HG02588 (cell line): ENCODE results near the gene AFF2.

ENCODE experiments used
- ATAC-seq: cut with Tn5 transposase; IDR thresholded peaks from one replicate; pipeline ENCODE4 v1.9.1; 2021; ENCODE audit warnings: mild to moderate bottlenecking, moderate library complexity; ENCODE audit not compliant: unreplicated experiment

AFF2 gene

GRCh38 chrX:148535639-148536038 is 35.2 kb downstream of the AFF2 start:
- ATAC-seq, result no peak

- ATAC-seq, result no peak
Measured at GRCh38 chrX:148536961-148537360, 36.5 kb downstream of the AFF2 start.

- ATAC-seq, result no peak
Measured at GRCh38 chrX:148537556-148538182, 37.3 kb downstream of the AFF2 start.

DNA sequence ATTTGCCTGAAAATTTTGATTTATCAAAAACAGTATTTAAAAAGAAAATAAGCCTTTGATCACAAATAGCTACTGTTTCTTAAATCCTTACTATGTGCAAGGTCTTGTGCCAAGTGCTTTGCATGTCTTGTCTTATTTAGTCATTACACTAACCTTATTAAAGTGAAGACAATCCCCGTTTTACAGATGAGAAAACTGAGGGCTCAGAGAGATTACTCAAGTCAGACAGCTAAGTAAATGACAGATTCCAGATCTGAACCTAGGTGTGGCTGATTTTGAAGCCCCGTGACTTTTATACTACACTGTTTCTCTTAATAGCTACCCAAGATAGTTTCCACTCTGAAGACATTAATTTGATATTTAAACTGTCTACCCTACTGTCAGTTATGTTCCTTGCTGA is 38.2 kb downstream of the AFF2 start:
- ATAC-seq, result no peak

- no peak for ATAC-seq
Measured at GRCh38 chrX:148540114-148540513, 39.7 kb downstream of the AFF2 start.

DNA sequence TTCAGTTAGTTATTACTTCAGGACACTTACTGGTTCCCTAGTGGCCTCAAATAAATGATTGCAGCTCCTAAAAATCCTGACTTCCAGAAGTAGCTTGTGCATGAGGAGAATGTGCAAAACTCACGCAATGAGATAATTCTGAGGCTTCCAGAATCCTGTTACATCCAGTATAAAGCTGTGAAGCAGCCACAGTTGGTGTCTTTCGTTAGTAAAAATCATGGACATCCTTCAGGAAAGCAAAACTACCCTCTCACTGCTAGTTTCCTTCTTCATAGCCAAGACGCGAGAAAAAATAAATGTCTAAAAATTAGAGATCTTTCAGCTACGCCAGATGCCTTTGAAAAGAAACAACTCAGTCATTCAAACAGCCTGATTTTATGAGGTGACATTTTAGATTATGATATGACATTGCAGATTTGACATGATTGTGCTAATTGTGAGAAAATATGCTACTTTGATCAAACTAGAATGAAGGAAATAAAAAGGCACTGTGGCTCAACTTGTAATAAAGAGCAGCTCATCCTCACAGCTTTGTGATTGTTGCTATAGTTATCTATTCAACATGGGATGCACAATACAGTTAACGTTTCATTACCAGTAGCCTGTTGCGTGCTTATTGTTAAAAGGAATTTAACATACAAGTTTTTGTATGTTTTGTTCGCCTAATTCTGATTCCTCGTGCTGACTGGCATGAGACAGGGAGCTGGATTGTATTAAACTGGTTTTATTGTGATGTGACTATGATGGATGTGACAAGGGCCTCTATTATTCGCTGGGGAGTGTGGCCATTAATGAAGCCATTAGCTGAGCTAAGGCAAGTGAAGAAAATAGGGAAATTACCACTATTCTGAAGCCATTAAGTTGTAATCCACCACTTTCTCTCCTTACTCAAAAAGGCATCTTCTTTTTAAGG is 40.5 kb downstream of the AFF2 start:
- ATAC-seq, result no peak

- ATAC-seq, result no peak
Measured at GRCh38 chrX:148541584-148541940, 41.1 kb downstream of the AFF2 start.

DNA sequence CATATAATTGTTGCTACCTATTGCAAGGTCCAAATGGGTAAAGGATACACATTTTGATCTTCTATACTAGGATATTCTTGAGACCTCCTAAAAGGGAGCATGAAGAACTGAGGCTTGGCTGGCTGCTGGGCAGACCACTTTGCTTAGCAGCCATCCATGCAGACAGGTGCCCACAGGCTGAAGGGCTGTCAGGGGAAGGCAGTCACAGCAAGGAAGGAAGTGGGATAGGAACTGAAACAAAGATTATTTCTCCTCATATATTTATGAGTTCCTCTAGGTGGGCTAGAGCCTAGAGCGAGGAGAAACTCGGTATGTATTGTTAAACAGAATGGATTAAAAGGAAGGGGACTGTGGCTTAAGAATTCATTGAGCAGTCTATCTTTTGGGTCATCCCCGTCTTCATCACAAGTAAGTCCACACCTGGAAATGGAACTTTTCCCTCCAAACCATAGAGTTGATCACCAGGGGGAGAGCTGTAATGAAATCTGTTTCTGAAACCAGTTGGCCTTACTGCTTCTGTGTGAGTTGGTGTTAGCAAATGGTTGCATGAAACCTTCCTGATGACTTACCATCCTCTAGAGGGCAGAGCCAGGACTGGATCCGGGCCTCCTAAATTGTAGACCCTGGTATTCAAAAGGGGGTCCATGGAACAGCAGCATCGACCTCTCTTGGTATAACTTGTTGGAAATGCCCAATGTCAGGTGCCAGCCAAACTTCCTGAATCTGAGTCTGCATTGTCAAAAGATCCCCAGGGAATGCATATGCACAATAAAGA is 42.3 kb downstream of the AFF2 start:
- ATAC-seq, result no peak

DNA sequence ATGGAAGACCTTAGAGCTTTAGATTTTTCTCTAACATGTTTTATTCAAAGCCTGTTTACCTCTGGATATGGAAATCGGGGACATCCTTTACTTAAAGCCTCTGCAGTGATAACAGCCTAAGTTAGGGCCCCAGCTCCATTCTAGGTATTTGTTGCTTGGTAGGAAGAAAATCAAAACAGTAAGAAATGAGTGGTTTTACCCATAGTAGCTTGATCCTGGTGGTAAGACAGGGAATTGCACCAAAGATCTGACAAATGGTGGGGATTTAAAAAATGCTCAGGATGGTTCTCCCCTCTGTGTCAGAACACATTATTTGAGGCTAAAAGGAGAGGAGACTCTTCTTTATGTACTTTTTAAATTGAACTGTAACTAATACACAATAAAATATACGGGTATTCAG is 52.4 kb downstream of the AFF2 start:
- no peak for ATAC-seq

GRCh38 chrX:148555101-148555500 is 54.7 kb downstream of the AFF2 start:
- ATAC-seq, result no peak

- ATAC-seq, result no peak
Measured at GRCh38 chrX:148555571-148556243, 55.3 kb downstream of the AFF2 start.

DNA sequence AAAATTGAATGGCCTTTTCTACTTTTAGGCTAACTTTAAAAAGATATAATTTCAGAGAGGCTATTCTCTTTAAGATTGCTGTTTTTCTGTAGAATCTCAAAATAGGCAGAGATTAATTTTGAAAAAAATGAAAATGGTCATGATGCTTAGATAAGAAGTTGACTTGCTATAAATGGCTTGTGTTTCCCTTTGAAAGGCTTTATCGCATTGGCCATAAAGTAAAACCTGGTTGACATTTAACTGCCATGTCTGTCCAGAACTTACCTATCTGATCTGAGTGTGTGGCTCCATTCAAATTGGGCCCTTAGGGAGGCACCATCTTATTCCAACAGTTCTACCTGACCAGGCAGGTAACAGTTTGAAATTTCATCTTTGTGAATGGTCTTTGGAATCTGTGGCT is 56.1 kb downstream of the AFF2 start:
- ATAC-seq, result no peak

GRCh38 chrX:148562846-148563245 is 62.4 kb downstream of the AFF2 start:
- ATAC-seq, result no peak

GRCh38 chrX:148567229-148567628 is 66.8 kb downstream of the AFF2 start:
- ATAC-seq, result no peak

- ATAC-seq, result no peak
Measured at GRCh38 chrX:148567779-148568178, 67.4 kb downstream of the AFF2 start.

DNA sequence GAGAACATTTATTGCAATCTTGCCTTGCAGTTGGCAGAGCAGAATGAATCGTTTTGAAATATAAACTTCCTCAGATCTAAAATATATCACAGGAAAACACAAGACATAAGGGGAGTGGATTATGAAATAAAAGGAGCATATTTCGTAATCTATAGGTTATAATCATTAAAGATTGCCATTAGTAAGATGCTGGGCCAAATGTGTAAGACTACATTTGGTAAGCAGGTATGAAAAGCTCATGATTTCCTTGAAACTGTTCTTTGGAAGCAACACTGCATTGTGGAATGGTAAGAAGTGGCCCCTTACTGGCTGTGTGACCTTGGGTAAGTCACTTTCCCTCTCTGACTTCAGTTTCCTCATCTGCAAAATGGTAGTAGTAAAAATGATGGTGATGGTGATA is 68.3 kb downstream of the AFF2 start:
- no peak for ATAC-seq

- no peak for ATAC-seq
Measured at GRCh38 chrX:148572337-148572736, 71.9 kb downstream of the AFF2 start.

GRCh38 chrX:148573119-148573518 is 72.7 kb downstream of the AFF2 start:
- no peak for ATAC-seq

GRCh38 chrX:148574237-148574973 is 74.0 kb downstream of the AFF2 start:
- ATAC-seq, result no peak

DNA sequence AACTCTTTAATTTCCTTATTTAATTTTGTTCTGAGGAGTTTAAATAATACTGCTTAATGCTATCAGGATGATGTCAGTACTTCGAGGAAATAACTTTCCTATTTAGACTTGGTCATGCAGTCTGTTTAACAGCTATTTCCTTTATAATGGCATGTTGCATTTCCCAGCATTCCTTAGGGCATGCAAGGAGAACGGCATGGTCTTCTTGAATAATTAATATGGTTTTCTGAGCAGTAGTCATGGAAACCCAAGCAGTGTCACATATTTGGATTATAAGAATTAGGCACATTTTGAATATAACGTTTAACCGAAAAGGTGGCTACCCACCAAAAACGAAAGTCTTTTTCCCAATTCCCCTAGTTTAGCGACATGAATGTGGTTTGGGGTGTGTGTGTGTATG is 76.0 kb downstream of the AFF2 start:
- ATAC-seq, result no peak
